NCI-H446 (cell line): ENCODE results near the gene KCNA3.
A peak's percentile ranks its signal among the peaks of the same experiment; 100 is the strongest.

Source experiments
- DNase-seq, 2 experiments: peaks; one replicate each; lab custom pipeline; 2025; lab: John Stamatoyannopoulos, UW

Gene KCNA3

GRCh38 chr1:110639724-110640386, 34.9 kb downstream of the KCNA3 start:
- DNase-seq = no peak

- no peak for DNase-seq
Measured at GRCh38 chr1:110638556-110638955, 36.2 kb downstream of the KCNA3 start.

GRCh38 chr1:110638058-110638457, 36.7 kb downstream of the KCNA3 start:
- no peak for DNase-seq

- no peak for DNase-seq
Measured at GRCh38 chr1:110637475-110637874, 37.3 kb downstream of the KCNA3 start.

- DNase-seq = no peak
Measured at GRCh38 chr1:110636149-110636935, 38.4 kb downstream of the KCNA3 start.

- DNase-seq = no peak
Measured at GRCh38 chr1:110635434-110635833, 39.3 kb downstream of the KCNA3 start.

- peak; percentile 87 to 94 for DNase-seq
Measured at GRCh38 chr1:110634455-110635311, 40.1 kb downstream of the KCNA3 start.

GRCh38 chr1:110634086-110634454, 40.7 kb downstream of the KCNA3 start:
- DNase-seq = no peak

- no peak for DNase-seq
Measured at GRCh38 chr1:110633646-110634030, 41.1 kb downstream of the KCNA3 start.

GRCh38 chr1:110631836-110632620, 42.7 kb downstream of the KCNA3 start:
- no peak for DNase-seq

GRCh38 chr1:110630839-110631663, 43.7 kb downstream of the KCNA3 start:
- peak; percentile 69 to 87 for DNase-seq

GRCh38 chr1:110628323-110629105, 46.2 kb downstream of the KCNA3 start:
- no peak for DNase-seq

- no peak for DNase-seq
Measured at GRCh38 chr1:110627764-110628163, 47.0 kb downstream of the KCNA3 start.

- DNase-seq = no peak
Measured at GRCh38 chr1:110626889-110627288, 47.9 kb downstream of the KCNA3 start.
